NCI-H345 (cell line): Measurements from ENCODE around the gene TFR2.

Source experiments
- DNase-seq: peaks from one replicate; lab custom pipeline; 2025; lab: John Stamatoyannopoulos, UW

The TFR2 gene

DNA sequence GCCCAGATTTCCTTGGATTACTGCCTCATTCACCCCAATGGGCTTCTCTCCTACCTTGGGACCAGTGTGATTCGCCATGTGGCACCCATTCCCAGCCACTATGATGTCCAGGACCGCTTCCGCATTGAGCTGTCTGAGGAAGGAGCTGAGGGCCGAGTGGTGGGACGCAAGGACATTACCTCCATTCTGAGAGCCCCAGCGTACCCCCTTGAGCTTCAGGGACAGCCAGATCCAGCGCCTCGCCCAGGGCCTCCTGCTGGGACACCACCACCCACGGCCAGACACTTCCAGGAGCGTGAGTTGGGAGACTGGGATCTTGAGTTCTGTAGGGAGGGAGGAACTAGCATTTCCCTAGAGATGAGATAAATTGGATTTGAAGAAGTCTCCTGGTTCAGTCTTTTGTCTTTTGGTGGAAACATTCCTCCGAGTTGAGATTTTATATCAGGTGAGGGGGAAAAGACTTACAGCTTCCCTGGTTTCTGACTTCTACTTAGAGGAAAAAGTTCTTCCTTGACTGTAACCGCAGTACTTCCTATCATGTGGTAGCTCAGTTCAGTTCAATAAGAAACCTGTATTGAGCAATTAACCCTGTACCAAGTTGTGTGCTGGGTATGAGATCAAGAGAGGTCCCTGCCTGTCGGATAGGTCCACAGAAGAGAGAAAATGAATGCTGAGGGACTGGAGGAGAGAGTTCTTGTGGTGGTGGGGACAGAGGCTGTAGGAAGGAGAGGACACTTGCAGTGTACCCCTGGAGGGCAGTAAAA lies 27.8 kb downstream of the TFR2 start:
- DNase-seq, result no peak

DNA sequence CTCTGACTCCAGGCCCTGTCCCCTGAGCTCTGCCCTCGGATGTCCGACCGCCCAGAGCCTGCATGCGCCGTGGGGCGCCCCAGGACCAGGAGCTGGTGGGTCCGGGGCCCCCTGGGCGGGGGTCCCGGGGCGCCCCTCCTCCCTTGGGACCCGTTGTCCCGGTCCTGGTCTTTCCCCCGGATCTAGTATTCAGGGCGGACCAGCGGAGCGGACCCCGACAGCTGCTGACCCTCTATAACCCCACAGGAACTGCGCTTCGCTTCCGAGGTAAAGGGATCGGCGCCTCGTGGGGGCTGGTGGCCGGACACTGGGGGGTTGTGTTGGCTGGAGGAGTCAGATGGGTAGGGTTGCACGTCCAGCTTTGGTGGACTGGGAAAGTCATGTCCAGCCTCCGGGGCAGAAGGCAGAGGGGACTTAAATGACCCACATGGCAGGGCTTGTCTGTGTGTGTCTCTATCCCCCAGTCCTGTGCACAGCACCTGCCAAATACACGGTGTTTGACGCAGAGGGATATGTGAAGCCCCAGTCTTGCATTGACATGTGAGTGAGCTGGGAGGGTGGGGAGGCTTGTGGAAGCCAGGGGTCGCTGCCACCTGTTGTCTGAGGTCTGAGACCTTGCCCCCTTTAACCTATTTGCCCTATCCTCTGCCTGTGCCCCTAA lies 28.5 kb downstream of the TFR2 start:
- DNase-seq, result no peak

- DNase-seq, result peak; percentile 99
Observed at GRCh38 chr7:100611983-100612729, 29.2 kb downstream of the TFR2 start, which contains the start of gene MOSPD3. MOSPD3 (plus strand) TSS chr7:100612540; CDS start chr7:100612792, 252 bp downstream.

- no peak for DNase-seq
Observed at GRCh38 chr7:100609958-100610357, 31.4 kb downstream of the TFR2 start.

DNA sequence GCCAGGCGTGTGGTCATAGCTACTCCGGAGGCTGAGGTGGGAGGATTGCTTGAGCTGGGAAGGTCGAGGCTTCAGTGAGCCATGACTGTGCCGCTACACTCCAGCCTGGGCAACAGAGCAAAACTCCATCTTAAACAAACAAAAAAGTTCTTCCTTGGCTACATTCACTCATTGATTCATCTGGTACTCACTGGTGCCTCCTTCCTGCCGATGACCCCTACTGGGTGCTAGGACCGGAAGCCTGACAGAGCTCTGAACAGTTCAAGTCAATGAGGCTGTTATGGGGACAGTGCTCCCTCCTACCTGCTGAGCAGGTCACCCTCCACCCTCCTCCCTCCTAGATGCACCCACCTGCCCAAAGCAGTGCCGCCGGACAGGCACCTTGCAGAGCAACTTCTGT lies 34.2 kb downstream of the TFR2 start:
- DNase-seq, result no peak

DNA sequence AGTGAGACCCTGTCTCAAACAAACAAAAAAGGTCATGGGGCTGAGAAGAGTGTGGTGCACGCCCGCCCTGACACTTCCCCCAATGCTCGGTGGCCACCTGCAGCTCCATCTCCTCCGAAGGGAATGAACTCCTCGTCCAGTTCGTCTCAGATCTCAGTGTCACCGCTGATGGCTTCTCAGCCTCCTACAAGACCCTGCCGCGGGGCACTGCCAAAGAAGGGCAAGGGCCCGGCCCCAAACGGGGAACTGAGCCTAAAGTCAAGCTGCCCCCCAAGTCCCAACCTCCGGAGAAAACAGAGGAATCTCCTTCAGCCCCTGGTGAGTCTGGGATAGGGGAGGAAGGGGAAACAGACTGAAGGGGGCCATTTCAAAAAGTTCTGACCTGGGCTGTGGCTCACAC lies 35.0 kb downstream of the TFR2 start:
- no peak for DNase-seq

DNA sequence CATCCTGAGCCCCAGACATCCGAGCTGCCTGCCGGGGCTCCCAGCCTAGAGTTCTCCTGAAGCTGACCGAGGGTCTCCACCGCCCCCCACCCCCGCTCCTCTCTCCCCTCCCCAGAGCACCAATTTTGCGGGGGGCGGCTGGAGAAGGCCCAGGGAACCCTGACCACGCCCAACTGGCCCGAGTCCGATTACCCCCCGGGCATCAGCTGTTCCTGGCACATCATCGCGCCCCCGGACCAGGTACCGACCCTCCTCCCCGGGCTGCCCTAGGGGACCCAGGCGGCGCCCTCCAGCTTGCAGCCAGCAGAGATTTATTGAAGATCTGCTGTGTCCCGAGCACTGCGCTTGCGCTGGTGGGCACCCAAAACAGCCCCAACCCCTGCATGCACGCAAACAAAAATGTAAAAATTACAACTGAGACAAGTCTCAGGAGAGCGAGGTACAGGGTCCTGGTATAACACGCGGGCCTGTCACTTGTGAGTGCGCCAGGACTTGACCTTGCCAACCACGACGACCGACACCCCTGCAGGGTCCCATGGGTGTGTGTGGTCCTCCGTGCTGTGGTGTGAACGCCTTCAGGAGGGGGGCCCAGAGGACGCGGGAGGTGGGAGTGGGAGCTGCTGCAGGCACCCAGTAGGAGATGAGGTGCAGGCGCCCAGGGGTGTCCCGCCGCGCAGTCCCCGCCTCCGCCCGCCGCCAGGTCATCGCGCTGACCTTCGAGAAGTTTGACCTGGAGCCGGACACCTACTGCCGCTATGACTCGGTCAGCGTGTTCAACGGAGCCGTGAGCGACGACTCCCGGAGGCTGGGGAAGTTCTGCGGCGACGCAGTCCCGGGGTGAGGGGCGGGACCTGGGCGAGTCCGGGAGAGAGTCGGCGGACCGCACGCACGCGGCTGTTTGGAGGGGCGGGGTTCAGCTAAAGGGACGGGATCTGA lies 36.1 kb downstream of the TFR2 start:
- no peak for DNase-seq

GRCh38 chr7:100604028-100604975 lies 37.0 kb downstream of the TFR2 start:
- peak; percentile 66 for DNase-seq

DNA sequence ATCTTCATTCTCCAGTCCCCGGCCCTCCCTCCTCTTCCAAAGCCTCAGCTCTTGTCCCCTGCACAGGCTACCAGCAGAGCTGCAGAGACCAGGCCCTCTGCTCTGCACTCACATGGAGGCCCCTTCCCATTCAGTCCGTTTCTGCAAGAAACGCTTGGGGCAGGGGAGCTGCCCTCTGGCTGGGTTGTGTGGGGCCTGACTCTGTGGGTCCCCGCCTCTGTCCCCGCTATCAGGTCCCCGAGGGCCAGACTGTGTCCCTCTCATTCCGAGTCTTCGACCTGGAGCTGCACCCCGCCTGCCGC lies 37.7 kb downstream of the TFR2 start:
- no peak for DNase-seq

DNA sequence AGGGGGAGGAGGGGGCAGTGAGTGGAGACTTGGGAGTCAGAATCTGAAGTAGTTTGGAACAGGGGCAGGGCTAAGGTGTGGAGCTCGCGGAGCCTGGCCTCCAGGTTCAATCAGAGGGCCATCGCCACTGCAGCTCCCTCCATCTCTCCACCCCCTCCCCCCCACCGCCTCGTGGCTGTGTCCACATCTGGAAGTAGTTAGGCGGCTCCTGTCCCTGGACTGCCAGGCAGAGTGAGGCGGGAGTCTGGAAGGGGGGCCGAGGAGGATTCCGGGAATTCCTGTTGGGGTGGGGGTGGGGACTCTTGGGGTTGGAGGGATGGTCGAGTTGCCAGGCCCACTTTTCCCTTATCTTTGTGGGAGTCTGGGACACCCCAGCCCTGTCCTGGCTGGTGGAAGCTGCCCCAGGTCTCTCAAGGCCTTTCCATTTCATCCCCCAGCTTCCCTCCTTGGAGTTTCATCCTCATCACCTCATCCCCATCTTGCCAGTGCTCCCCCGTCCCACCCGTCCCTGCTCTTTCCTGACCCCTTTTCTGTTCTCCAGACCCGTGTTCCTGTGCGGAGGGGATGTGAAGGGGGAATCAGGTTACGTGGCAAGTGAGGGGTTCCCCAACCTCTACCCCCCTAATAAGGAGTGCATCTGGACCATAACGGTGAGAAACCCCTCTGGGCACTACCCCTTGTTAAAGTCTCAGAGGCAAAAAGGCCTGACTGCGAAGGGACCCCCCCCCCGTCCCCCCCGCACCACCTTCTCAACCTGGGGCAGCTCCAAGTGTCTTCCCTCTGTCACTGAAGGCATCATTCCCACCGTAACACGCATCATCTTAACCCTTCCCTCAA lies 38.2 kb downstream of the TFR2 start:
- DNase-seq, result no peak

- DNase-seq, result no peak
Observed at GRCh38 chr7:100600730-100601038, 40.7 kb downstream of the TFR2 start.

DNA sequence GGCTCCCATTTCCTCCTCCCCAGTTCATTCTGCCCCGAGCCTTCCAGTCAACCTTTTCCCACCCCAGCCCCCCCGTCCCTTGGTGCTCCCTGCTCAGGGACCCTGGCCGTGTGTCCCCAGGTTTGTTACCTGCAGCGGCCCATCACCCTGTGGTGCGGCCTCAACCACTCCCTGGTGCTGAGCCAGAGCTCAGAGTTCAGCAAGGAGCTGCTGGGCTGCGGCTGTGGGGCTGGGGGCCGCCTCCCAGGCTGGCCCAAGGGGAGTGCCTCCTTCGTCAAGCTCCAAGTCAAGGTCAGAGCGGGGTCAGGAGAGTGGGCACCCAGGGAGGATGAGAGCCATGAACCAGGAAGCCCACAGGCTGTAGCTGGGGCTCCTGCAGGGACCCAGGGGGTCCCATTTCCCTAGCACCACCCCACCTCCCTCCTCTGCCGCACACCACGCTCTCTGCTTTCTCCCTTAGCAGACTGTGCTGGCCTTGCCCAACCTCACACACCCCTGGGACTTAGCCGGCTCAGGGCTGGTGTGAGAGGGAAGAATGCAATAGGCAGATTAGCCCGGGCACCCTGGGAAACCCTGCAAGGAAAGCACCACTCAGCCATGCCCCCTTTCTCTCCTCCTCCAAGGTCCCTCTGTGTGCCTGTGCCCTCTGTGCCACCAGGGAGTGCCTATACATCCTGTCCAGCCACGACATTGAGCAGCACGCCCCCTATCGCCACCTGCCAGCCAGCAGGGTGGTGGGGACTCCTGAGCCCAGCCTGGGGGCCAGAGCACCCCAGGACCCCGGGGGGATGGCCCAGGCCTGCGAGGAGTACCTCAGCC lies 41.2 kb downstream of the TFR2 start:
- no peak for DNase-seq

GRCh38 chr7:100598425-100598824 lies 42.9 kb downstream of the TFR2 start:
- DNase-seq, result no peak

GRCh38 chr7:100595188-100595587 lies 46.2 kb downstream of the TFR2 start:
- no peak for DNase-seq

- no peak for DNase-seq
Observed at GRCh38 chr7:100591596-100591995, 49.8 kb downstream of the TFR2 start.

DNA sequence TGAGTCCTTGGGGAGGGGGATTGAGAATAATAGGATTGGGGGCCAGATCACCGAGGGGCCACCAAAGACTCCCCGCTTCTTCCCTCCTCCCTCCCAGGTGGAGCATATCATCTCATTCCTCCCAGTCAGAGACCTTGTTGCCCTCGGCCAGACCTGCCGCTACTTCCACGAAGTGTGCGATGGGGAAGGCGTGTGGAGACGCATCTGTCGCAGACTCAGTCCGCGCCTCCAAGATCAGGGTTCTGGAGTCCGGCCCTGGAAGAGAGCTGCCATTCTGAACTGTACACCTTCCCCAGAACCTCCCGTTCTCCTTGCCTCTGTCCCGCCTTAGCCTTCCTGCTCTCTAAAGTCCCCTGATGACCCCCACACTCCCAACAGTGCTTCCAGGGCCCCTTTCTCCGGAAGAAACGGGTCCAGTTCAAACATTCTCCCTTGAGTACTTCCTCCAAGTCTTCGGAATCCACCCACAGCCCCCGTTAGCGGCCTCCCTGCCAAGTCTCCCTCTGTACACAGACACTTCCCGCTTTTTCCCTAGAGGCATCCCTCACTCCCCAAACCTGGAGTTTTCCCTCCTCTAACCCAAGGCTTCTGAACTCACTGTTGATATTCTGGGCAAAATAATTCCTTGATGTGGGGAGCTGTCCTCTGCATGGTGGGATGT lies 51.1 kb downstream of the TFR2 start:
- DNase-seq, result no peak

DNA sequence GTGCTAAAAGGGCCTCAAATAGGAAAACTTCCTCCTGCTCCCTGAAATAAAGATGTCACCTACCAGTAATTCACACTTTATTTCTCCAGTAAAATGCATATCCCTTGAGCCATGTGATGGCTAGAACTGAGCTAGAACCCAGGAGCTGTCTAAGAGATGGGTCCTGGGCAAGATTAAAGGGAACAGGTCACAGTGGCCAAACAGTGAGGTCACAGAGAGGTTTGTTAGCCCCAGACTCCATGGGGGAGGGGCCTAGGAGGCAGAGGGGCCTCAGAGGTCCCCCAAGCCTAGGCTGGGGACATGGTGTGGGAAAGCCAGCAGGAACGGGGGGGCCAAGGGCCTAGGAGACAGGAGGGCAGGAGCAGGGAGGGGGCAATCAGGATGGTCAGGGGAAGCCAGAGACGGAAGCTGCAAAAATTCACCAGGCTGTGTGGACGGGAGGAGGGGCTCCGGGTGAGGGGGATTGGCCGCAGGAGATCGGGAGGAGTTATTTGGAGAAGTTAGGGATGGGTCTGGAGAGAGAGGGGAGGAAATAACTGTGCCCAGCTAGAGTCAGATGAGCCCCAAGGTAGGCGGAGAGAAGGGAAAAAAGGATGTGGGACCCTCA lies 51.9 kb downstream of the TFR2 start:
- no peak for DNase-seq

GRCh38 chr7:100588438-100588837 lies 52.9 kb downstream of the TFR2 start:
- no peak for DNase-seq
